GM12892 (cell line): ENCODE results near the gene CCR9.

Experiments used
- DNase-seq: peaks from one replicate; pipeline ENCODE4 v3.0.0; 2011; ENCODE audit not compliant: insufficient read length
- FAIRE-seq: peaks from 2 replicates; lab custom pipeline; 2011; peaks lifted over from hg19 to GRCh38; lab: Jason Lieb, UNC
- POLR2A ChIP-seq: IDR thresholded peaks from 2 replicates; pipeline ENCODE4 v1.6.1; 2011; ENCODE audit warnings: low read depth, low read length, control low read depth
- POLR2AphosphoS5 ChIP-seq: IDR thresholded peaks from 2 replicates; pipeline ENCODE4 v1.6.1; 2011; ENCODE audit warnings: low read depth, low read length, control low read depth
- TAF1 ChIP-seq: IDR thresholded peaks from 2 replicates; pipeline ENCODE4 v1.6.1; 2011; ENCODE audit warnings: low read depth, mild to moderate bottlenecking, control low read depth, low read length, borderline replicate concordance

The CCR9 gene

DNA sequence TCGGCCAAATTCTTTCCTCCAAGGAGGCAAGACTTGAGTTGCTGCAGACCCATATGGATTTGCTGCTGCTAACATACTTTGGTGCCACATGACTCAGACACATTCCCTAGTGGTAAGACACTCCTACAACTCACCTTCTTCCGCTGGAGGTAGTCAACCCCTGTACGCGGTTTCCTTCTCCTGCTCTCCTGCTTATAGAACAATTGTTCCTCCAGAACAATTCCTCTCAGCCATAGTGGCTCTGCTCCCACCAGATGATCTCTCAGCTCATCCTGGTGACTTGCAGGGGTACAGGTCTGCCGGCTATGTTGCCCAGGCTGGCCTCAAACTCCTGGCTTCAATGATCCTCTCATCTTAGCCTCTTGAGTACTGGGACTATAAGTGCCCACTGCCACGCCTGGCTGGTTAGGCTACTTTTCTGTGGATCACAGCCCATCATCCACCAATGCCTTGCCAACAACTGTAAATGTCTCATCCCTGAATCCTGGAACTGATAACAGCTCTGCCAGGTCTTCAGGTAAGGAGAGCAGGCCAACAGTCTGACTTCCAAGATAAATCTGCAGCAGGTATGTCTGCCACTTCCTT is 54.5 kb downstream of the CCR9 start:
- FAIRE-seq (no peak), DNase-seq (no peak)
- no peak for TF ChIP-seq POLR2A
- no peak for TF ChIP-seq POLR2AphosphoS5
- no peak for TF ChIP-seq TAF1

DNA sequence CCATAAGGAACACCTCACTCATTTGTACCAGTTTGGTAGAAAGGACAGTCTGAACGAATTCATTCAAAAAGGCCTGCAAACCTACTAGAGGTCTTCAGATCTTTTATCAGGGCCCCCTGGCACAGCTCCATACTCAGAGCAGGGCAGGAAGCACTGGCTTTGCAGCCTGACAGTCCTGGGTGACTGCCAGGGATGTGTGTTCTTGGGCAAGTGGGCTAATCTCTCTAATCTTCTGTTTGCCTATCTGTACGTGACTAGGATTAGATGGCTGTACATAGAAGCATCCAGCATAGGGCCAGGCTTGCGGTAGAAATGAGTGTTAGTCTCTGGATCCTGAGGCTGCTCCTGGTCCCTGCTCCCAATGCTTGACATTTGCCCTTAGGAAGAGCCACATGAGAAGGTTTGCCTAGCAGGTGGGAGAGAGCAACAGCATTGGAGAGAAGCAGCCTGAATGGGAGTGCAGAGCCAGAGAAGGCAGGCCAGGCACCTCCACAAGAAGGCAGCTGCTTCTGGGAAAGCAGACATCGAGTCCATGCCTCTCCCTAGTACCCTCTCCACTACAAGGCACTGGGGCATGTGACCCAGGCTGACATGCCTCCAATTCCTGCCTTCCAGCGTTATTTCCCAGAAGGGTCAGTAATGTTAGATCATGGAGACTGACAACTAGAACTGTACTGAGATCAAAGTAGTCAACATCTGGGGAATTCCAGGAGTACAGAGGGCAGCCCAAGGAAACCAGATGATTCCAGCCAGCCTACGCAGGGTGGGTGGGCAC is 55.9 kb downstream of the CCR9 start:
- no peak for FAIRE-seq
- no peak for TF ChIP-seq TAF1
- no peak for TF ChIP-seq POLR2A
- TF ChIP-seq POLR2AphosphoS5 = no peak
- DNase-seq = no peak

DNA sequence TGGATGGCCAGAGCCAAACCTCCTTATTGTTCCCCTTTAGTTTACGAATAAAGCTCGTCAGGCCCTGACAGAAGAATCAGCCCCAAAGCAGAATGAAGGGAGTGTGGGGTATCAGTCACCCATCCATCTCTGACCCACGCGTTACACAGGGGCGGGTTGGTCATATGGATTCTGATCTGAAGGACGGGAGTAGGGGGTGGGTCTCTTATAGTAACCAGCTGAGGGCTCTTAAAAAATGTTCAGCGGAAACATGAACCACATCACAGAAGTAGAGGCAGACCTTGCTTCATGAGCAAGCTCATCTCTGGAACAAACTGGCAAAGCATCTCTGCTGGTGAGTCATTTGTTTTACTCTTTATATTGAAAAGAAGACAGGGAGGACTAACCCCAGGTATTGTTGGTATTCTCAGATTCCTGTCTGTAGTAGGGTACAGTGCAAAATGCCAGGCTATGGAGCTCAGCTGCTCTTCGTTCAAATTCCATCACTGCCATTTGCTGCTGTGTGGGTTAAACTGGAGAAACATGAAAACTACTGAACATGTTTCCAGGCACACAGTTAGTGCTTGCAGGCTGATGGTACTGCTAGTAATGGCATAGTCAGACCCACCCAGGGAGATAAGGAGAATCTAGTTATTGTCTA is 57.0 kb downstream of the CCR9 start, which contains the start of gene CXCR6:
CXCR6 (plus strand) TSS at position 258 of the 640 bp plus-strand sequence. CDS start 3,018 bp downstream, outside the sequence.
- FAIRE-seq = no peak

DNA sequence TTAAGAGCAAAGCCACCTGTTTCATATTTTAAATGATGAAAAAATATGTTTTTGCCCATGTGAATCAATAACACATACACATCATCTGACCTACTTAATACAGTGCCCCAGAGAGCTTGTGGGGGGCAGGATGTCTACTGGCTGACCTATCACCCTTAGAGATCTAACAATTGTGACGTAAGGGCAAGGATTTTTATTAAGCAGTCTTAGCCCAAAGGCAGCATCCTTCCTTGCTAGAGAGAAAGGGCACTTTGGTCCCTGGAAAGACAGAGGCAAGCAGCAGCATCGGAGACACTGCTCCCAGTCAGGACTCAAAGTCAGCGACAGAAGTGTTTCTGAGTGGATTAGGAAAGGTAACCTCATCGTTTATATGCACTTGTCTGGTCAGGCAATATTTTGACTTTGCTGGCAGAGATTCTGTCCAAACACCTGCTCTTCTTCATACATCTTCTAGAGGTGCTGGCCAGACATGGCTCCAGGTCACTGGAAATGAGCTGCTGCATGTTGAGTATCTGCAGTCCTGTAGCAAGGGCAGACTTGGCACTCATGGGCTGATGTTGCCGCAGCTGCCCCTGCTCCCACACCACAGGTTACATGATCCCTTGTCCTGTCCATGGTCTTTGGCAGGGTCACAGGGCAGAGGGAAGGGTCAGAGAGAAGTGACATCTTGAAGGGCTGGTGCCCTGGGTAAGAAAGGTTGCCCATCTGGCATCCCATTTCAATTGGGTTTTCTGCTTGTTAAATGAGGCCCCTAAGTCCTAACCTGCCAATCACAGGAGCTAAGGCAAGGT is 58.7 kb downstream of the CCR9 start:
- no peak for FAIRE-seq

More for the DNA sequence above, 57.0 kb downstream of the CCR9 start, which contains the start of gene CXCR6:
- DNase-seq = no peak
- TF ChIP-seq POLR2AphosphoS5 = no peak
- no peak for TF ChIP-seq POLR2A
- TF ChIP-seq TAF1 = no peak

DNA sequence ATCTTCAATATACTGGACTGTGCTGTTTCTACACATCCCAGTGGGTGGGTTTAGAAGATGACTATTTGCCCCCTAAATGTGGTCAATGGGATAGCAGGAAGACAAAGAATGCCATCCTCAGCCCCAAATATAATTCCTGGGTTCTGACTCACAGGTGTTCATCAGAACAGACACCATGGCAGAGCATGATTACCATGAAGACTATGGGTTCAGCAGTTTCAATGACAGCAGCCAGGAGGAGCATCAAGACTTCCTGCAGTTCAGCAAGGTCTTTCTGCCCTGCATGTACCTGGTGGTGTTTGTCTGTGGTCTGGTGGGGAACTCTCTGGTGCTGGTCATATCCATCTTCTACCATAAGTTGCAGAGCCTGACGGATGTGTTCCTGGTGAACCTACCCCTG is 60.0 kb downstream of the CCR9 start:
- no peak for TF ChIP-seq POLR2A
- TF ChIP-seq TAF1 = no peak
- no peak for TF ChIP-seq POLR2AphosphoS5
- FAIRE-seq (no peak), DNase-seq (no peak)

More for the DNA sequence above, 58.7 kb downstream of the CCR9 start:
- no peak for DNase-seq
- TF ChIP-seq POLR2A = no peak
- TF ChIP-seq TAF1 = no peak
- TF ChIP-seq POLR2AphosphoS5 = no peak

DNA sequence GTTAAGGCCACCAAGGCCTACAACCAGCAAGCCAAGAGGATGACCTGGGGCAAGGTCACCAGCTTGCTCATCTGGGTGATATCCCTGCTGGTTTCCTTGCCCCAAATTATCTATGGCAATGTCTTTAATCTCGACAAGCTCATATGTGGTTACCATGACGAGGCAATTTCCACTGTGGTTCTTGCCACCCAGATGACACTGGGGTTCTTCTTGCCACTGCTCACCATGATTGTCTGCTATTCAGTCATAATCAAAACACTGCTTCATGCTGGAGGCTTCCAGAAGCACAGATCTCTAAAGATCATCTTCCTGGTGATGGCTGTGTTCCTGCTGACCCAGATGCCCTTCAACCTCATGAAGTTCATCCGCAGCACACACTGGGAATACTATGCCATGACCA is 60.5 kb downstream of the CCR9 start:
- FAIRE-seq = no peak
- no peak for TF ChIP-seq POLR2A
- TF ChIP-seq TAF1 = no peak
- no peak for TF ChIP-seq POLR2AphosphoS5
- DNase-seq = no peak

DNA sequence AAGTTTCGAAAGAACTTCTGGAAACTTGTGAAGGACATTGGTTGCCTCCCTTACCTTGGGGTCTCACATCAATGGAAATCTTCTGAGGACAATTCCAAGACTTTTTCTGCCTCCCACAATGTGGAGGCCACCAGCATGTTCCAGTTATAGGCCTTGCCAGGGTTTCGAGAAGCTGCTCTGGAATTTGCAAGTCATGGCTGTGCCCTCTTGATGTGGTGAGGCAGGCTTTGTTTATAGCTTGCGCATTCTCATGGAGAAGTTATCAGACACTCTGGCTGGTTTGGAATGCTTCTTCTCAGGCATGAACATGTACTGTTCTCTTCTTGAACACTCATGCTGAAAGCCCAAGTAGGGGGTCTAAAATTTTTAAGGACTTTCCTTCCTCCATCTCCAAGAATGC is 61.0 kb downstream of the CCR9 start:
- FAIRE-seq (no peak), DNase-seq (no peak)
- TF ChIP-seq POLR2A (no peak), POLR2AphosphoS5 (no peak), TAF1 (no peak)

DNA sequence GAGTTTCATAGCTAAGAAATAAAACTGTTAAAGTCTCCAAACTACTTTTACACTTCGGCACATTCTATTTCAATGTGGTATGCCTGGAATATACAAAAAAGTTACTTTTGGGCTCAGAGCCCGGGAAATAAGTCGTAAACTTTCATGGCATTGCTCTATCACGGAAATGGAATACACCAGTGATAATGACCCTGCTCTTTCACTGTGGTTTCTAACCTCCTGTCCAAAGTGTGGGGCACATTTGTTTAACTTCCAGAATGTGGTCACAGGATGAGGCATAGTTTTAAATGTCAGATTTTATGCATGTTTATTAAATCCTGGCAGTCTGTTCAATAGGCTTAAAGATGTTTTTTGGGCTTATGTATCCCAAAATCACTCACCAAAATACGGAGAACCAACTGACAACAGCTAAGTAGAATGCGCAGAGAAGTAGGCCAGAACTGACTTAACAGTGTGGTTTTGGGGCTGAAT is 62.0 kb downstream of the CCR9 start:
- FAIRE-seq = no peak
- no peak for TF ChIP-seq POLR2AphosphoS5
- TF ChIP-seq TAF1 = no peak
- TF ChIP-seq POLR2A = no peak

DNA sequence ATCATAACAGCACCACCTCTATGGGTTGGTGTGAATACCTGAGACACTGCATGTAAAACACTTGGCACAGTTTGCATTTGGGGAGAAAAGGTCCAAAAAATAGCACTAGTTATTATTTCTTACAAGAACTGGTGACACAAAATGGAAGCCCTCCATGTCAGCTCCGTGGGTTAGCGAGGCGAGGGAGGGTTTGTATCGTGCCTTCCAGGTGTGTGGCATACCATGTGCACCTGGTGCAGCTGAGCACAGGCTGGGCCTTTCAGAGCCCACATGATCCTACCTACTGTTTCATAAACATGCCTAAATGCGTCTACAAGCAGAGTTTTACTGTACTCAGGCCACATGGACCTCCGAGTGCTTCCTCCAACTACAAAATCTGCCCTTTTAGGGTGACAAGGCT is 62.5 kb downstream of the CCR9 start:
- DNase-seq (no peak), FAIRE-seq (no peak)
- no peak for TF ChIP-seq TAF1
- no peak for TF ChIP-seq POLR2AphosphoS5
- no peak for TF ChIP-seq POLR2A

More for the DNA sequence above, 62.0 kb downstream of the CCR9 start:
- no peak for DNase-seq

DNA sequence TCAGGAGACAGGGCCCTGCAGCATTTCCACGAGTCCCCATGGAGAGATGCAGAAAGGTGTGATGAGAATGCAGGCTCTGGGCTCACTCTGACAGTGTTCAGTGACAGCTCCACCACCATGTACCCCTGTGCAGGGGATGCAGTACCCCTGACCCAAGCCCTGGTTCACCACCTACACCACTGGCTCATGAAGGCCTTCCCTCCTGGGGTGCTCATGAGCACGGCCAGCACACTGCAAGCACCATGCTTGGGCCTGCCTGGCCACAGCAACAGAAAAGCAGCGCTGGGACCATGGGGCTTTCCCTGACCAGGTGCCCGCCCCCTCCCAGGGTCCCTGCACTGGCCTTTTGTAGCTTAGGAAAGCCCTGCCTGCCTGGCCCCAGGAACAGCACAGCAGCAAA is 63.1 kb downstream of the CCR9 start:
- no peak for TF ChIP-seq POLR2A
- no peak for TF ChIP-seq TAF1
- no peak for TF ChIP-seq POLR2AphosphoS5
- FAIRE-seq = no peak
- DNase-seq = no peak

DNA sequence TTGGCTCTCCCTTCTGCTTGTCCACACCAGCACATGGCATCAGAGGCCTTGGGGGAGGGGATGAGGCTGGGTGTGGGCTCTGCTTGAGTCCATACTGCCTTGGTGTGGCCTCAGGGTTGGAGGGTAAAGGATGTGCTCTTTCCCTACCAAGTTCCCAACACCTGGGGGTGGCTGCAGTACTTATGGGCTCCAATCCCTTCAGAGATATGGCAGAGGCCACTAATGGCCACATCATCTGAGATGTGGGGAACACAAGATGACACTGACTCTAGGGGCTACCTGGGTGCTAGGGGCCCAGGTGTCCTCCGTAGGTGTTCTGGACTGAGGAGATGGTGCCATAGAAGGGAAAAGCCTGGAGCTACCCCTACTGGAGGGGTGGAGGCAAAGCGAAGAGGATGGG is 63.8 kb downstream of the CCR9 start:
- no peak for FAIRE-seq
- no peak for DNase-seq
- TF ChIP-seq POLR2A = no peak
- TF ChIP-seq POLR2AphosphoS5 = no peak
- TF ChIP-seq TAF1 = no peak
